GM13976 (cell line): ENCODE measurements around the gene FGFR2.

Source experiments
- DNase-seq: peaks from one replicate; pipeline ENCODE4 v3.0.0; 2012; ENCODE audit warnings: low spot score
- CTCF ChIP-seq: IDR thresholded peaks from 2 replicates; pipeline ENCODE4 v1.5.1; 2012; ENCODE audit warnings: borderline replicate concordance, mild to moderate bottlenecking; ENCODE audit not compliant: insufficient read depth; ENCODE audit errors: extremely low read depth, missing control alignments, control extremely low read depth
- in situ Hi-C: fragments of 300-500 bp; cut with MboI; formaldehyde crosslinking; loops from one replicate; pipeline ENCODE4 v1.12.0; 2022; ENCODE audit warnings: low sequenced_read_pairs, mixed read lengths, inconsistent platforms; ENCODE audit not compliant: unreplicated experiment

Gene FGFR2

GRCh38 chr10:121440461-121440860 lies 157.8 kb downstream of the FGFR2 start:
- in situ Hi-C loops = no loop called here
- no peak for TF ChIP-seq CTCF
- DNase-seq = no peak

- no peak for TF ChIP-seq CTCF
- no peak for DNase-seq
- in situ Hi-C loops = no loop called here
Observed at GRCh38 chr10:121438333-121438732, 159.9 kb downstream of the FGFR2 start.

- no peak for TF ChIP-seq CTCF
- no peak for DNase-seq
- in situ Hi-C loops = no loop called here
Observed at GRCh38 chr10:121437596-121437995, 160.6 kb downstream of the FGFR2 start.

GRCh38 chr10:121436630-121437341 lies 161.5 kb downstream of the FGFR2 start:
- TF ChIP-seq CTCF = no peak
- no peak for DNase-seq
- in situ Hi-C loops = no loop called here

- TF ChIP-seq CTCF = no peak
- in situ Hi-C loops = no loop called here
- DNase-seq = no peak
Observed at GRCh38 chr10:121436281-121436629, 162.0 kb downstream of the FGFR2 start.

GRCh38 chr10:121435099-121435875 lies 163.0 kb downstream of the FGFR2 start:
- in situ Hi-C loops = no loop called here
- TF ChIP-seq CTCF = no peak
- no peak for DNase-seq
